Measurements from ENCODE around the gene ATP5MC2.

ATP5MC2 gene

GRCh38 chr12:53670971-53671370 is 4.9 kb downstream of the ATP5MC2 start:
- no peak for DNase-seq (ENCODE audit: low read depth, low spot score)
- Histone ChIP-seq H3K9me3 (ENCODE audit: low read depth, low read length) (no peaks in the 10 kb centered on the region), H3K4me3 (no peak overlapping the region), H3K27ac (no peak overlapping the region; the same call in 1 of the 2 replicates), H3K36me3 (ENCODE audit: insufficient read depth, low read length) (peaks cover 84% of the 10 kb centered on the region), H3K9ac (ENCODE audit: insufficient read length) (no peak overlapping the region)
- no peak for TF ChIP-seq POLR2AphosphoS5 (IDR thresholded peaks at IDR 0.05; ENCODE audit: borderline replicate concordance, low read depth, low read length)
- no peak for TF ChIP-seq FOXP2 (optimal IDR thresholded peaks at IDR 0.05; ENCODE audit: control extremely low read depth, extremely low read length, insufficient read depth)
- no peak for TF ChIP-seq EZH2 (IDR thresholded peaks at IDR 0.05)

- H3K27ac ChIP-seq, result no peak overlapping the region
- no peak overlapping the region for H3K9ac ChIP-seq (ENCODE audit: insufficient read length)
- DNase-seq (ENCODE audit: low read depth, low spot score), result no peak
- no peak for TF ChIP-seq EZH2 (IDR thresholded peaks at IDR 0.05)
- no peak for TF ChIP-seq FOXP2 (optimal IDR thresholded peaks at IDR 0.05; ENCODE audit: control extremely low read depth, extremely low read length, insufficient read depth)
- no peak for TF ChIP-seq POLR2AphosphoS5 (IDR thresholded peaks at IDR 0.05; ENCODE audit: borderline replicate concordance, low read depth, low read length)
- H3K36me3 ChIP-seq (ENCODE audit: insufficient read depth, low read length), result peaks cover 91% of the 10 kb centered on the region
- no peak overlapping the region for H3K4me3 ChIP-seq
- no peaks in the 10 kb centered on the region for H3K9me3 ChIP-seq (ENCODE audit: low read depth, low read length)
Observed at GRCh38 chr12:53670308-53670707, 5.6 kb downstream of the ATP5MC2 start.

- peaks cover 88% of the 10 kb centered on the region for H3K36me3 ChIP-seq (ENCODE audit: insufficient read depth, low read length)
- H3K4me3 ChIP-seq, result no peak overlapping the region
- H3K27ac ChIP-seq, result peak overlapping the region; percentile 51
- H3K9me3 ChIP-seq (ENCODE audit: low read depth, low read length), result no peaks in the 10 kb centered on the region
- TF ChIP-seq FOXP2 (optimal IDR thresholded peaks at IDR 0.05; ENCODE audit: control extremely low read depth, extremely low read length, insufficient read depth), result no peak
- no peak for TF ChIP-seq POLR2AphosphoS5 (IDR thresholded peaks at IDR 0.05; ENCODE audit: borderline replicate concordance, low read depth, low read length)
- TF ChIP-seq EZH2 (IDR thresholded peaks at IDR 0.05), result no peak
- no peak for DNase-seq (ENCODE audit: low read depth, low spot score)
- no peak overlapping the region for H3K9ac ChIP-seq (ENCODE audit: insufficient read length)
Observed at GRCh38 chr12:53667080-53667479, 8.8 kb downstream of the ATP5MC2 start.

- TF ChIP-seq POLR2AphosphoS5 (IDR thresholded peaks at IDR 0.05; ENCODE audit: borderline replicate concordance, low read depth, low read length) (no peak), FOXP2 (optimal IDR thresholded peaks at IDR 0.05; ENCODE audit: control extremely low read depth, extremely low read length, insufficient read depth) (no peak), EZH2 (IDR thresholded peaks at IDR 0.05) (no peak)
- DNase-seq (ENCODE audit: low read depth, low spot score), result no peak
- peaks cover 67% of the 10 kb centered on the region for H3K36me3 ChIP-seq (ENCODE audit: insufficient read depth, low read length)
- no peaks in the 10 kb centered on the region for H3K9me3 ChIP-seq (ENCODE audit: low read depth, low read length)
- H3K4me3 ChIP-seq, result no peak overlapping the region
- peak overlapping the region; percentile 42 for H3K27ac ChIP-seq
- no peak overlapping the region for H3K9ac ChIP-seq (ENCODE audit: insufficient read length)
Observed at GRCh38 chr12:53664936-53665335, 10.9 kb downstream of the ATP5MC2 start.

GRCh38 chr12:53664191-53664590 is 11.7 kb downstream of the ATP5MC2 start:
- Histone ChIP-seq H3K9me3 (ENCODE audit: low read depth, low read length) (no peaks in the 10 kb centered on the region), H3K27ac (peak overlapping the region; percentile 42; the same call in 1 of the 2 replicates)

GRCh38 chr12:53660041-53660440 is 15.8 kb downstream of the ATP5MC2 start:
- no peak for DNase-seq (ENCODE audit: low read depth, low spot score)

More at GRCh38 chr12:53664191-53664590, 11.7 kb downstream of the ATP5MC2 start:
- TF ChIP-seq FOXP2 (optimal IDR thresholded peaks at IDR 0.05; ENCODE audit: control extremely low read depth, extremely low read length, insufficient read depth) (no peak), POLR2AphosphoS5 (IDR thresholded peaks at IDR 0.05; ENCODE audit: borderline replicate concordance, low read depth, low read length) (no peak), EZH2 (IDR thresholded peaks at IDR 0.05) (no peak)
- DNase-seq (ENCODE audit: low read depth, low spot score), result no peak
- H3K4me3 ChIP-seq, result no peak overlapping the region
- H3K9ac ChIP-seq (ENCODE audit: insufficient read length), result no peak overlapping the region
- H3K36me3 ChIP-seq (ENCODE audit: insufficient read depth, low read length), result peaks cover 59% of the 10 kb centered on the region

GRCh38 chr12:53659571-53659981 is 16.3 kb downstream of the ATP5MC2 start:
- Histone ChIP-seq H3K9ac (ENCODE audit: insufficient read length) (no peak overlapping the region), H3K36me3 (ENCODE audit: insufficient read depth, low read length) (peaks cover 17% of the 10 kb centered on the region), H3K27ac (peak overlapping the region; percentile 57; the same call in 1 of the 2 replicates), H3K4me3 (no peak overlapping the region), H3K9me3 (ENCODE audit: low read depth, low read length) (no peaks in the 10 kb centered on the region)
- TF ChIP-seq FOXP2 (optimal IDR thresholded peaks at IDR 0.05; ENCODE audit: control extremely low read depth, extremely low read length, insufficient read depth), result no peak
- TF ChIP-seq EZH2 (IDR thresholded peaks at IDR 0.05), result no peak
- TF ChIP-seq POLR2AphosphoS5 (IDR thresholded peaks at IDR 0.05; ENCODE audit: borderline replicate concordance, low read depth, low read length), result no peak
- DNase-seq (ENCODE audit: low read depth, low spot score), result no peak

More at GRCh38 chr12:53660041-53660440, 15.8 kb downstream of the ATP5MC2 start:
- Histone ChIP-seq H3K9me3 (ENCODE audit: low read depth, low read length) (no peaks in the 10 kb centered on the region), H3K36me3 (ENCODE audit: insufficient read depth, low read length) (peaks cover 22% of the 10 kb centered on the region), H3K27ac (peak overlapping the region; percentile 57; the same call in 1 of the 2 replicates), H3K9ac (ENCODE audit: insufficient read length) (no peak overlapping the region), H3K4me3 (no peak overlapping the region)
- no peak for TF ChIP-seq EZH2 (IDR thresholded peaks at IDR 0.05)
- TF ChIP-seq POLR2AphosphoS5 (IDR thresholded peaks at IDR 0.05; ENCODE audit: borderline replicate concordance, low read depth, low read length), result no peak
- TF ChIP-seq FOXP2 (optimal IDR thresholded peaks at IDR 0.05; ENCODE audit: control extremely low read depth, extremely low read length, insufficient read depth), result no peak

- Histone ChIP-seq H3K4me3 (no peak overlapping the region), H3K36me3 (ENCODE audit: insufficient read depth, low read length) (peaks cover 12% of the 10 kb centered on the region), H3K9me3 (ENCODE audit: low read depth, low read length) (no peaks in the 10 kb centered on the region), H3K27ac (peak overlapping the region; percentile 68; the same call in 1 of the 2 replicates), H3K9ac (ENCODE audit: insufficient read length) (no peak overlapping the region)
- no peak for TF ChIP-seq POLR2AphosphoS5 (IDR thresholded peaks at IDR 0.05; ENCODE audit: borderline replicate concordance, low read depth, low read length)
- no peak for DNase-seq (ENCODE audit: low read depth, low spot score)
Observed at GRCh38 chr12:53659011-53659551, 16.8 kb downstream of the ATP5MC2 start.

GRCh38 chr12:53657041-53657440 is 18.8 kb downstream of the ATP5MC2 start:
- no peaks in the 10 kb centered on the region for H3K9me3 ChIP-seq (ENCODE audit: low read depth, low read length)
- no peak overlapping the region for H3K9ac ChIP-seq (ENCODE audit: insufficient read length)
- no peak for DNase-seq (ENCODE audit: low read depth, low spot score)
- no peak overlapping the region for H3K27ac ChIP-seq
- H3K4me3 ChIP-seq, result no peak overlapping the region
- no peaks in the 10 kb centered on the region for H3K36me3 ChIP-seq (ENCODE audit: insufficient read depth, low read length)
- no peak for TF ChIP-seq POLR2AphosphoS5 (IDR thresholded peaks at IDR 0.05; ENCODE audit: borderline replicate concordance, low read depth, low read length)
- no peak for TF ChIP-seq EZH2 (IDR thresholded peaks at IDR 0.05)
- TF ChIP-seq FOXP2 (optimal IDR thresholded peaks at IDR 0.05; ENCODE audit: control extremely low read depth, extremely low read length, insufficient read depth), result no peak
